RWPE1 (cell line): ENCODE measurements around the gene ADI1.

Experiments used
- CTCF ChIA-PET: fragments of 350-600 bp; sonication (Branson Sonifier 250); formaldehyde crosslinking; extraction: SDS; loops from one replicate; lab custom pipeline; 2021; lab: Yijun Ruan, JAX
- POLR2A ChIA-PET: fragments of 400-600 bp; formaldehyde crosslinking; extraction: SDS; loops from one replicate; lab custom pipeline; 2020; ENCODE audit warnings: antibody characterized with exemption; ENCODE audit not compliant: low non-redundant PET; lab: Yijun Ruan, JAX
- DNase-seq: peaks from one replicate; pipeline ENCODE4 v3.0.0; 2012; ENCODE audit warnings: low spot score
- H3K27ac ChIP-seq: fragments of 450-650 bp; 2 replicates; pipeline ENCODE4 v1.5.1; 2017
- CTCF ChIP-seq: fragments of 450-650 bp; conservative IDR thresholded peaks from 2 replicates; pipeline ENCODE4 v1.5.1; 2017; ENCODE audit warnings: low read depth, mild to moderate bottlenecking

The ADI1 gene

GRCh38 chr2:3486047-3487027, 33.0 kb downstream of the ADI1 start:
- DNase-seq, result no peak
- CTCF ChIA-PET, result no interaction called here
- H3K27ac ChIP-seq, result peak overlapping the region; percentile 32
- POLR2A ChIA-PET, result no interaction called here
- no peak for TF ChIP-seq CTCF

DNA sequence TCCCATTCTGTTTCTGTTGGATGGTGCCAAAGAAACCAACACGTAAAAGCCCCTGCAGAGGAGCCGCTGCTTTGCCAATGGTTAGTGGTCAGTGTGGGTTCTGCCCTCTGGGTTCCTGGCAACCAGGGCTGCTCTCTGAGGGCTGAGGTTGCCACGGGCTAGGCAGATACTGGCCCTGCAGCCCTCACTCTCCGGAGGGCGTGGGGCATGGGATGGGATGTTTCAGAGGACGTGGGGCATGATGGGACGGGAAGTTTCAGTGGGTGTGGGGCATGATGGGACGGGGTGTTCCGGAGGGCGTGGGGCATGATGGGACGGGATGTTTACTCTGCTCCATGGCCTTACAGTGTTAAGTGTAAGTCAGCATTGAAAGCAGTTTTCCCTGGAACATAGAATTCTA, 34.2 kb downstream of the ADI1 start:
- ChIA-PET POLR2A (no interaction called here), CTCF (no interaction called here)
- DNase-seq, result no peak
- TF ChIP-seq CTCF, result no peak
- H3K27ac ChIP-seq, result peak overlapping the region; percentile 19

GRCh38 chr2:3483986-3484960, 35.1 kb downstream of the ADI1 start:
- ChIA-PET CTCF (no interaction called here), POLR2A (no interaction called here)
- DNase-seq, result no peak
- TF ChIP-seq CTCF, result no peak
- H3K27ac ChIP-seq, result peak overlapping the region; percentile 25

DNA sequence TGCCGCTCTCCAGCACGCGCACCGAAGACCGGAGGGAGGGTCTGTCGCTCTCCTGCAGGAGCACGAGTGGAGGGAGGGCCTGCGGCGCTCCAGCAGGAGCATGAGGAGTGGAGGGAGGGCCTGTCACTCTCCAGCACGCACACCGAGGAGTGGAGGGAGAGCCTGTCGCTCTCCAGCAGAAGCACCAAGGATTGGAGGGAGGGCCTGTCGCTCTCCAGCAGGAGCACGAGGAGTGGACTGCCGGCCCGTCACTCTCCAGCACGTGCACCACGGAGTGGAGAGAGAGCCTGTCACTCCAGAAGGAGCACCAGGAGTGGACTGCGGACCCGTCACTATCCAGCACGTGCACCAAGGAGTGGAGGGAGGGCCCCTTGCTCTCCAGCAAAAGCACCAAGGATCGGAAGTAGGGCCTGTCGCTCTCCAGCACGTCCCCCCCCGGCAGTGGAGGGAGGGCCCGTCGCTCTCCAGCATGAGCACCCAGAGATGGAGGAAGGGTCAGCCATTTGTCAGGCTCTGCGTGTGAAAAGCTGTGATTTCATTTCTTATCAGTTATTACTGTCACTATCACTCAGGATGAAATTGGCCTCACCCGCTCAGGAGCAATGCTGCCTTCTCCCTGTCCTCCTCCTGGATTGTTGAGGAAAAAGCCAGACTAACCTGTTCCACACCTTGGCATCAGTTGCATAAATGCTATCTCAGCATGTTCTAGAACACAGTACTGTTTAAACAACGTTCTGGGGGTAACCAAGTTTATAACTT, 35.9 kb downstream of the ADI1 start:
- peak overlapping the region; percentile 25 for H3K27ac ChIP-seq
- no peak for TF ChIP-seq CTCF
- ChIA-PET POLR2A (no interaction called here), CTCF (no interaction called here)
- no peak for DNase-seq

DNA sequence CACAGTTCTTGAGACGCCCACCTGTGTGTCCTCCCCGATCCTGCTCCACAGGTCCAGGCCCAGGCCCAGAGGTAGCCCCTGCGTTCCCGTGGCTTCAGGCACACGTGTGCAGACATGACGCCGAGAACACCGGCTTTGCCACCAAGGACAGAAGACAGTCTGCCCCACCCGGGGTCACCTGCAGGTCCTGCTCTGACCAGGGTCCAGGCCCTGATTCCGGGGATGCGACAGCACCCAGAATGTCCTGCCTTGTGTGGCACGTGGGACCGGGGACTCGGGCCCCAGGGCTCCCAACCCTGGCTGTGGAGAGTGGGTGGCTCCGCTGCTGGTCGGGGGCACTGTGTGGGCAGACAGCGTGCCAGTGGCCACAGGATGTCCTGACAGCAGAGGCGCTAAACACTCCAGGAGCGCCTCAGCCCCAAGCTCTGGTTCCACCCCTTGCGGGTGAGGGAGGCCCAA, 36.9 kb downstream of the ADI1 start:
- POLR2A ChIA-PET, result no interaction called here
- TF ChIP-seq CTCF, result no peak
- peak overlapping the region; percentile 13 for H3K27ac ChIP-seq
- DNase-seq, result no peak
- CTCF ChIA-PET, result no interaction called here
